CD14-positive monocyte (primary cell): ENCODE measurements around the gene MKLN1. TPM values are rescaled to one million over a fixed set of nuclear protein-coding genes. Genes with fewer than 3 reads are reported as not detected.

Source experiments
- DNase-seq, 3 donors: peaks; one replicate each; pipeline ENCODE4 v3.0.0-alpha.2; 2011 to 2022
- H2AFZ ChIP-seq: 2 replicates; pipeline ENCODE4 v1.6.0; 2012; ENCODE audit warnings: mild to moderate bottlenecking, low read depth, low read length, inconsistent platforms; ENCODE audit not compliant: insufficient read depth, poor library complexity, severe bottlenecking
- H3K27ac ChIP-seq, 2 donors: 1 replicate in 1 of 2; 2 replicates in 1 of 2; pipeline ENCODE4 v1.5.1; 2012 to 2013; ENCODE audit warnings: low read length in 2 of 2, control low read depth in 1 of 2, inconsistent platforms in 1 of 2, low read depth in 1 of 2, mild to moderate bottlenecking in 1 of 2
- H3K27me3 ChIP-seq, 2 donors: one replicate each; pipeline versions ENCODE4 v1.6.0 to v1.6.1; 2011 to 2013; ENCODE audit warnings: low read length in 2 of 2; ENCODE audit not compliant: control insufficient read depth in 2 of 2, insufficient read depth in 2 of 2
- H3K36me3 ChIP-seq, 2 donors: replicated peaks in 1 of 2; 1 replicate in 1 of 2; 2 replicates in 1 of 2; pipeline versions ENCODE4 v1.5.1 to v1.6.1; 2012 to 2013; ENCODE audit warnings: low read length in 2 of 2, control low read depth in 1 of 2, inconsistent platforms in 1 of 2, mild to moderate bottlenecking in 1 of 2; ENCODE audit not compliant: insufficient read depth in 2 of 2, control insufficient read depth in 1 of 2
- H3K4me1 ChIP-seq, 2 donors: 1 replicate in 1 of 2; 2 replicates in 1 of 2; pipeline versions ENCODE4 v1.5.1 to v1.6.1; 2012 to 2013; ENCODE audit warnings: low read length in 2 of 2, control low read depth in 1 of 2, inconsistent platforms in 1 of 2, mild to moderate bottlenecking in 1 of 2, moderate library complexity in 1 of 2; ENCODE audit not compliant: insufficient read depth in 2 of 2, control insufficient read depth in 1 of 2
- H3K4me2 ChIP-seq: replicated peaks from 2 replicates; pipeline ENCODE3; 2012; ENCODE audit warnings: low read length, moderate library complexity, mild to moderate bottlenecking; ENCODE audit not compliant: poor library complexity, severe bottlenecking; ENCODE audit errors: extremely low read depth
- H3K4me3 ChIP-seq, 3 experiments: fragments of 200-600 bp in 1 of 3; sonication (generic) in 1 of 3; replicated peaks in 1 of 3; 1 replicate in 2 of 3; 2 replicates in 1 of 3; pipeline ENCODE4 v1.5.1; 2011 to 2013; ENCODE audit warnings: low read length in 3 of 3, mild to moderate bottlenecking in 3 of 3, control low read depth in 2 of 3, low read depth in 2 of 3, inconsistent platforms in 1 of 3, moderate library complexity in 1 of 3
- H3K79me2 ChIP-seq: 2 replicates; pipeline ENCODE4 v1.6.0; 2012; ENCODE audit warnings: mild to moderate bottlenecking, control low read depth, inconsistent platforms, low read length, moderate library complexity; ENCODE audit not compliant: insufficient read depth
- H3K9ac ChIP-seq: 2 replicates; pipeline ENCODE4 v1.6.0; 2017; ENCODE audit warnings: low read length, mild to moderate bottlenecking; ENCODE audit not compliant: insufficient read depth, poor library complexity, severe bottlenecking
- H3K9me3 ChIP-seq, 2 donors: replicated peaks in 1 of 2; 1 replicate in 1 of 2; 2 replicates in 1 of 2; pipeline versions ENCODE4 v1.5.1 to v1.6.1; 2012 to 2013; ENCODE audit warnings: low read length in 2 of 2, control low read depth in 1 of 2; ENCODE audit not compliant: control insufficient read depth in 1 of 2, insufficient read depth in 1 of 2
- H4K20me1 ChIP-seq: 2 replicates; pipeline ENCODE4 v1.6.0; 2012; ENCODE audit warnings: mild to moderate bottlenecking, low read length, control low read depth, moderate library complexity; ENCODE audit not compliant: insufficient read depth
- H3K27ac Mint-ChIP-seq, 7 donors: one replicate each; pipeline ENCODE4 v1.8.0; 2020; ENCODE audit warnings: mild to moderate bottlenecking in 7 of 7, mixed read lengths in 7 of 7, moderate library complexity in 6 of 7, inconsistent platforms in 2 of 7
- H3K27me3 Mint-ChIP-seq, 3 donors: one replicate each; pipeline ENCODE4 v1.8.0; 2021 to 2022; ENCODE audit warnings: low read depth in 3 of 3, mild to moderate bottlenecking in 3 of 3, mixed read lengths in 3 of 3, moderate library complexity in 3 of 3, inconsistent platforms in 1 of 3
- H3K36me3 Mint-ChIP-seq, 2 donors: one replicate each; pipeline ENCODE4 v1.8.0; 2020; ENCODE audit warnings: mixed read lengths in 2 of 2, inconsistent platforms in 1 of 2, mild to moderate bottlenecking in 1 of 2
- H3K4me1 Mint-ChIP-seq: one replicate; pipeline ENCODE4 v1.8.0; 2020; ENCODE audit warnings: mild to moderate bottlenecking, mixed read lengths
- H3K4me3 Mint-ChIP-seq, 2 donors: one replicate each; pipeline ENCODE4 v1.8.0; 2020; ENCODE audit warnings: mild to moderate bottlenecking in 2 of 2, mixed read lengths in 2 of 2, moderate library complexity in 1 of 2
- H3K9me3 Mint-ChIP-seq, 7 donors: one replicate each; pipeline ENCODE4 v1.8.0; 2020 to 2022; ENCODE audit warnings: mixed read lengths in 7 of 7, mild to moderate bottlenecking in 6 of 7, moderate library complexity in 6 of 7, inconsistent platforms in 2 of 7
- CTCF ChIP-seq: fragments of 200-600 bp; IDR thresholded peaks from one replicate; pipeline ENCODE4 v1.8.0; 2022; ENCODE audit warnings: antibody characterized with exemption, mild to moderate bottlenecking
- WGBS: methylation state at CpG from one replicate; pipeline ENCODE4 v1.1.5; 2013; ENCODE audit warnings: missing lambda C conversion rate; ENCODE audit not compliant: insufficient coverage; 5-methylcytosine and 5-hydroxymethylcytosine counted together
- intact Hi-C, 2 donors: fragments of 100-400 bp; cut with micrococcal nuclease; formaldehyde crosslinking; loops; one replicate each; pipeline versions ENCODE4 v1.15.0 to v1.15.1; 2023
- polyA plus RNA-seq, 3 donors: library from polyadenylated mRNA; depleted of rRNA in 1 of 3; unstranded in 2 of 3; stranded (reverse) in 1 of 3; fragments of 300-500 nt in 2 of 3; fragments of >200 nt in 1 of 3; fragmentation: Illumina TruSeq in 2 of 3; gene quantifications; 1 replicate in 2 of 3; 2 replicates in 1 of 3; pipeline ENCODE4 v1.2.3, GENCODE V29; 2012 to 2021

The MKLN1 gene
- polyA plus RNA-seq, 3 donors, result 12.2 to 18.5 (median 17.2) TPM

GRCh38 chr7:131489196-131489595 lies 161.5 kb downstream of the MKLN1 start:
- no peaks in the 10 kb centered on the region for H3K4me1 Mint-ChIP-seq

GRCh38 chr7:131489881-131490280 lies 162.2 kb downstream of the MKLN1 start:
- Mint-ChIP-seq H3K9me3 (no peaks in the 10 kb centered on the region), H3K27me3 (no peaks in the 10 kb centered on the region), H3K4me1 (no peaks in the 10 kb centered on the region), H3K4me3 (no peak overlapping the region), H3K36me3 (peaks cover 45 to 64% of the 10 kb centered on the region in 2 donors), H3K27ac (no peak overlapping the region)
- Histone ChIP-seq H3K9me3 (no peaks in the 10 kb centered on the region), H3K36me3 (peaks cover 11 to 73% of the 10 kb centered on the region in 2 donors), H3K4me1 (no peaks in the 10 kb centered on the region), H3K9ac (no peak overlapping the region), H3K27me3 (no peaks in the 10 kb centered on the region), H3K4me2 (no peak overlapping the region), H3K4me3 (no peak overlapping the region), H3K79me2 (no peaks in the 10 kb centered on the region), H4K20me1 (no peaks in the 10 kb centered on the region), H2AFZ (no peak overlapping the region), H3K27ac (no peak overlapping the region)
- 100% methylated on average over 1 of the region's 4 CpGs for WGBS
- intact Hi-C loops, result no loop called here
- no peak for DNase-seq
- no peak for TF ChIP-seq CTCF

More at GRCh38 chr7:131489196-131489595, 161.5 kb downstream of the MKLN1 start:
- no peaks in the 10 kb centered on the region for H3K9me3 Mint-ChIP-seq
- Histone ChIP-seq H3K9me3 (no peaks in the 10 kb centered on the region), H3K9ac (no peak overlapping the region), H3K4me2 (no peak overlapping the region), H3K27me3 (no peaks in the 10 kb centered on the region), H3K4me3 (no peak overlapping the region), H4K20me1 (no peaks in the 10 kb centered on the region), H3K27ac (no peak overlapping the region), H3K79me2 (no peaks in the 10 kb centered on the region), H3K4me1 (no peaks in the 10 kb centered on the region), H3K36me3 (peaks cover 13 to 80% of the 10 kb centered on the region in 2 donors), H2AFZ (no peak overlapping the region)
- no peaks in the 10 kb centered on the region for H3K27me3 Mint-ChIP-seq
- intact Hi-C loops, result no loop called here
- peaks cover 45 to 59% of the 10 kb centered on the region in 2 donors for H3K36me3 Mint-ChIP-seq
- DNase-seq, result no peak
- H3K27ac Mint-ChIP-seq, result no peak overlapping the region
- no CpG with 5 or more reads among the region's 1 CpG for WGBS
- H3K4me3 Mint-ChIP-seq, result no peak overlapping the region
- no peak for TF ChIP-seq CTCF
